Transverse colon (tissue), 4 donors: ENCODE measurements around the gene ZNF821. TPM values are rescaled to one million over a fixed set of nuclear protein-coding genes. Genes with fewer than 3 reads are reported as not detected.

Experiments
- DNase-seq: peaks from one replicate; pipeline ENCODE4 v3.0.0-alpha.2; 2019
- H3K27ac ChIP-seq, 4 donors: fragments of 200-600 bp; sonication (generic); 2 replicates each; pipeline ENCODE4 v1.5.1; 2016 to 2018; ENCODE audit warnings: inconsistent platforms in 4 of 4
- H3K27me3 ChIP-seq: fragments of 200-600 bp; sonication (generic); 2 replicates; pipeline ENCODE4 v1.5.1; 2017; ENCODE audit warnings: inconsistent platforms
- H3K36me3 ChIP-seq, 4 donors: fragments of 200-600 bp; sonication (generic); 2 replicates each; pipeline ENCODE4 v1.5.1; 2017 to 2019; ENCODE audit warnings: inconsistent platforms in 4 of 4
- H3K4me1 ChIP-seq, 4 donors: fragments of 200-600 bp; sonication (generic); 2 replicates each; pipeline ENCODE4 v1.5.1; 2017 to 2020; ENCODE audit warnings: inconsistent platforms in 4 of 4
- H3K4me3 ChIP-seq, 4 donors: fragments of 200-600 bp; sonication (generic); 1 replicate in 1 of 4; 2 replicates in 3 of 4; pipeline versions ENCODE4 v1.5.1 to v1.6.1; 2017 to 2019; ENCODE audit warnings: inconsistent platforms in 4 of 4
- H3K9me3 ChIP-seq, 2 donors: fragments of 200-600 bp; sonication (generic); 2 replicates each; pipeline ENCODE4 v1.5.1; 2017 to 2019; ENCODE audit warnings: inconsistent platforms in 2 of 2
- EP300 ChIP-seq: sonication (generic); formaldehyde crosslinking; IDR thresholded peaks from one replicate; pipeline ENCODE4 v1.6.1; 2017; ENCODE audit warnings: antibody characterized with exemption, low read depth
- POLR2A ChIP-seq: fragments of 450-650 bp; IDR thresholded peaks from one replicate; pipeline ENCODE4 v1.6.1; 2016; ENCODE audit warnings: antibody characterized with exemption, mild to moderate bottlenecking, moderate library complexity
- POLR2AphosphoS5 ChIP-seq, 3 donors: sonication (generic); formaldehyde crosslinking; IDR thresholded peaks; one replicate each; pipeline ENCODE4 v1.6.1; 2016; ENCODE audit warnings: antibody characterized with exemption in 3 of 3
- WGBS, 2 donors: methylation state at CpG; one replicate each; pipeline ENCODE4 v1.1.5; 2018; ENCODE audit warnings: low coverage in 1 of 2; 5-methylcytosine and 5-hydroxymethylcytosine counted together
- in situ Hi-C, 4 donors: fragments of 200-750 bp; cut with MboI; loops; one replicate each; pipeline versions ENCODE4 v1.15.0 to v1.15.1; 2017; ENCODE audit warnings: low sequenced_read_pairs in 3 of 4, low pct_ligation_motif_present in 1 of 4, low pct_unique_long_range_greater_than_20kb in 1 of 4
- intact Hi-C: fragments of 100-400 bp; cut with DNase I; formaldehyde crosslinking; loops from one replicate; pipeline ENCODE4 v1.15.1; 2023; ENCODE audit warnings: low total_unique reads
- total RNA-seq, 4 donors: library from RNA; depleted of rRNA; stranded (reverse); fragments of >200 nt; gene quantifications; one replicate each; pipeline ENCODE4 v1.1.0, GENCODE V29; 2016
- TF ChIP-seq, protein P1 (sequence below), 5 experiments: fragments of 200-600 bp in 3 of 5; fragments of 450-650 bp in 2 of 5; sonication (generic) in 3 of 5; IDR thresholded peaks; 1 replicate in 2 of 5; 2 replicates in 3 of 5; pipeline ENCODE4 v1.5.1; 2016 to 2017; ENCODE audit warnings: antibody characterized with exemption in 5 of 5, inconsistent platforms in 3 of 5, mild to moderate bottlenecking in 2 of 5, moderate library complexity in 1 of 5

The ZNF821 gene
- total RNA-seq, 4 donors from 2014 or later: 9.4 to 31.6 (median 13.6) TPM

DNA sequence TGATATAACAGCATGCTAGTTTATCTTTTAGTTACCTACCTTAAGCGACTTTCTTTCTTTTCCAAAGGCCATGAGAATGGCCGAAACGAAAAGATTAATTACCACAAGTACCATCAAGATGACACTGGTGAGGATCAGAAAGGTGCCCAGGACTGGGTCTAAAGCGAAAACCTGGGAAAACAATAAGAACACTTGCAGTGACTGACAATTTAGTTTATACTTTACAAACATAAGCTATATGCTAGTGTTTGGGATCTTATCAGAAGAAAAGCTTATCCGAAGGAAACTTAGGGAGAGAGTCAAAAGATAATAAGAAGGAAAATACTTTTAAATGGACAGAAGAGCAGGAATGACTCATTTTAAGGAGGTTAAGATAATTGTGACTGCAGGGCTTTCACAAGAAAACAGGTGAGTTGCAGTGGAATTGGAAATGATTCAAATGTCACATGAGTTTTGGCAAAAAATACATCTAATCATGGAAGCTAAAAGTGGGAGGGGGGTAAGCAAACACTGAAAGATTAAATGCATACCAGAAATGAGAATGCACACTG lies 46.1 kb upstream of the ZNF821 start:
- intact Hi-C loops: no loop called here
- Histone ChIP-seq H3K36me3 (peaks cover 0 to 38% (median 10%) of the 10 kb centered on the region in 4 donors), H3K9me3 (no peaks in the 10 kb centered on the region), H3K4me3 (no peak overlapping the region), H3K27ac (peak overlapping the region; percentile 65 to 75 (median 73)), H3K4me1 (peaks cover 19 to 56% (median 34%) of the 10 kb centered on the region in 4 donors), H3K27me3 (no peaks in the 10 kb centered on the region)
- in situ Hi-C loops: no loop called here
- 90 to 95% methylated on average over 5 of the region's 5 CpGs for WGBS, 2 donors
- TF ChIP-seq, protein P1, sequence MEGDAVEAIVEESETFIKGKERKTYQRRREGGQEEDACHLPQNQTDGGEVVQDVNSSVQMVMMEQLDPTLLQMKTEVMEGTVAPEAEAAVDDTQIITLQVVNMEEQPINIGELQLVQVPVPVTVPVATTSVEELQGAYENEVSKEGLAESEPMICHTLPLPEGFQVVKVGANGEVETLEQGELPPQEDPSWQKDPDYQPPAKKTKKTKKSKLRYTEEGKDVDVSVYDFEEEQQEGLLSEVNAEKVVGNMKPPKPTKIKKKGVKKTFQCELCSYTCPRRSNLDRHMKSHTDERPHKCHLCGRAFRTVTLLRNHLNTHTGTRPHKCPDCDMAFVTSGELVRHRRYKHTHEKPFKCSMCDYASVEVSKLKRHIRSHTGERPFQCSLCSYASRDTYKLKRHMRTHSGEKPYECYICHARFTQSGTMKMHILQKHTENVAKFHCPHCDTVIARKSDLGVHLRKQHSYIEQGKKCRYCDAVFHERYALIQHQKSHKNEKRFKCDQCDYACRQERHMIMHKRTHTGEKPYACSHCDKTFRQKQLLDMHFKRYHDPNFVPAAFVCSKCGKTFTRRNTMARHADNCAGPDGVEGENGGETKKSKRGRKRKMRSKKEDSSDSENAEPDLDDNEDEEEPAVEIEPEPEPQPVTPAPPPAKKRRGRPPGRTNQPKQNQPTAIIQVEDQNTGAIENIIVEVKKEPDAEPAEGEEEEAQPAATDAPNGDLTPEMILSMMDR (IDR thresholded peaks at IDR 0.05): no peak
- TF ChIP-seq EP300 (no peak), POLR2AphosphoS5 (IDR thresholded peaks at IDR 0.05) (no peak), POLR2A (no peak)
- no peak for DNase-seq

DNA sequence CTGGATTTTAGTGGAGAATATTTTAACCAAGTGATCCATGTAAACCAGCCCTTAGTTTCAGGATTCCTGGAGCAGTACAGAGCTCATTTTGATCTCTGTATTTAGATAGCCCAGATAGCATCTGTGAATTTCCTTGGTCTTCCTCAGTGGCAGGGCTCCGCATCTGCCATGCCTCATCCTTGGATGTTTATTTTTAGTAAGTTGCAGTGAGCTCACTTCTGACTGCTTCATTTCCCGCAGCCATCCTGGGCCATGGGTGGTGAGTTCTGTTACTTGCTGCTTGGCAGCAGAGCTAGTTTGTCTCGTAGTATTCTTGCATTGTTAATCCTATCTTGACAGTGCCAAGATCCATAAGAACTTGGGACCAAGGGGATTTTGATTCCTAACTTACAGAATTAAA lies 45.1 kb upstream of the ZNF821 start:
- Histone ChIP-seq H3K4me3 (no peak overlapping the region), H3K4me1 (peaks cover 19 to 56% (median 34%) of the 10 kb centered on the region in 4 donors), H3K36me3 (peaks cover 0 to 47% (median 11%) of the 10 kb centered on the region in 4 donors), H3K27me3 (no peaks in the 10 kb centered on the region), H3K27ac (peak overlapping the region; percentile 65 to 75 (median 73)), H3K9me3 (no peaks in the 10 kb centered on the region)
- TF ChIP-seq POLR2AphosphoS5 (IDR thresholded peaks at IDR 0.05) (peak; percentile 33 to 39 (median 34)), EP300 (no peak)
- 64 to 80% methylated on average over 1 to 3 of the region's 3 CpGs for WGBS, 2 donors
- intact Hi-C loops: no loop called here
- in situ Hi-C loops: no loop called here
- DNase-seq: peak; percentile 26

DNA sequence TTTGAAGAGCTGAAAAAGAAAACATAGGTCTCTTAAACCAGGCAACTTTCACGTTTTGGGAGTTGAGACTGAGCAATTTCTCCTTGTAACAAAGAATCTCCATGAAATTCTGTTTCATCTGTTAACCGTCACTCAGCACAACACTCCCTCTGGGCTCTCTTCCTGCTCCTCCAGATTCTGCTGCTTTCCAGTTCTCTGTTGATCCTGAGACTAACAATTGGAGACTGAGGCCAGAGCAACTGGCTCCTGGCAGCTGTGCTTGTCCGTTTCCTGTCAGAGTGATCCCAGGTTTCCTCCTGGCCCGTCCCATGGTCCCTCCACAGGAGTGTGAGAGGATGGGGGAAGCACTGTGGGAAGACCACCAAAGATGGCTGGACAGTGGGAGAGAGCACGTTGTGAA lies 43.8 kb upstream of the ZNF821 start:
- peaks cover 0 to 60% (median 17%) of the 10 kb centered on the region in 4 donors for H3K36me3 ChIP-seq
- WGBS, 2 donors: 38 to 48% methylated on average over 4 to 5 of the region's 5 CpGs

DNA sequence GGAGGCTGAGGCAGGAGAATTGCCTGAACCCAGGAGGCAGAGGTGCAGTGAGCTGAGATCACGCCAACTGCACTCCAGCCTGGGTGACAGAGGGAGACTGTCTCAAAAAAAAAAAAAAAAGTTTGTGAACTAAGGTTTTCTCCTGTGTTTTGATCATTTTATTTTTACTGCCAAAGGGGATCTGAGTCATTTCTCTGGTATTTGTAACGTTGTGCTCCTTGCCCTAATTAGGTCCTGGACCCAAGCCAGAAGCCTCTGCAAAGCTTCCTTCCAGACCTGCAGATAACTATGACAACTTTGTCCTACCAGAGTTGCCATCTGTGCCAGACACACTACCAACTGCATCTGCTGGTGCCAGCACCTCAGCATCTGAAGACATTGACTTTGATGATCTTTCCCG lies 43.4 kb upstream of the ZNF821 start:
- Histone ChIP-seq H3K27ac (peak overlapping the region; percentile 65 to 75 (median 73)), H3K4me1 (peaks cover 19 to 56% (median 34%) of the 10 kb centered on the region in 4 donors), H3K4me3 (no peak overlapping the region), H3K36me3 (peaks cover 0 to 64% (median 19%) of the 10 kb centered on the region in 4 donors), H3K9me3 (no peaks in the 10 kb centered on the region), H3K27me3 (no peaks in the 10 kb centered on the region)
- TF ChIP-seq POLR2AphosphoS5 (IDR thresholded peaks at IDR 0.05): peak in 2 of 3 donors; percentile 56 to 58
- no peak for TF ChIP-seq EP300
- WGBS, 2 donors: 24 to 30% methylated on average over 3 of the region's 3 CpGs
- intact Hi-C loops (no loop called here), in situ Hi-C loops (no loop called here)
- peak; percentile 81 for DNase-seq

More for the DNA sequence above, 43.8 kb upstream of the ZNF821 start:
- DNase-seq: no peak
- peaks cover 19 to 56% (median 34%) of the 10 kb centered on the region in 4 donors for H3K4me1 ChIP-seq
- peak overlapping the region; percentile 65 to 75 (median 73) for H3K27ac ChIP-seq
- H3K9me3 ChIP-seq: no peaks in the 10 kb centered on the region
- TF ChIP-seq POLR2A: no peak
- TF ChIP-seq, protein P1 (IDR thresholded peaks at IDR 0.05): no peak
- TF ChIP-seq POLR2AphosphoS5 (IDR thresholded peaks at IDR 0.05): no peak
- TF ChIP-seq EP300: no peak
- in situ Hi-C loops (no loop called here), intact Hi-C loops (no loop called here)
- H3K4me3 ChIP-seq: no peak overlapping the region
- no peaks in the 10 kb centered on the region for H3K27me3 ChIP-seq

DNA sequence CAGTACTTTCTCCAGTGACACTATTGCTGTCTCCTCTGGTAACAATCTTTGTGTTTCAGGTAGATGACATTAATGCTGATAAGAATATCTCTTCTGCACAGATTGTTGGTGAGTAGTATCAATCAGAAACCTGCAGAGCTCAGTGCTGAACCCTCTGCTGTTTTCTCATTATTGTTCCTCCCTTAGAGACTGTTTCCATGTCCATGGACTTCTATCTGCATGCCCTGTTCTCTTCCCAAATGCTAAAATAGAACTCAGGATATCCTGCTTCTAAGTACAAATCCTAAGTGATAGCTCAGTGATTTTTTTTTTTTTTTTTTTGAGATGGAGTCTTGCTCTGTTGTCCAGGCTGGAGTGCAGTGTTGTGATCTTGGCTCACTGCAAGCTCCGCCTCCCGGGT lies 40.7 kb upstream of the ZNF821 start:
- intact Hi-C loops: no loop called here
- in situ Hi-C loops: no loop called here
- Histone ChIP-seq H3K27ac (no peak overlapping the region), H3K27me3 (no peaks in the 10 kb centered on the region), H3K4me3 (no peak overlapping the region), H3K36me3 (peaks cover 0 to 90% (median 30%) of the 10 kb centered on the region in 4 donors), H3K9me3 (no peaks in the 10 kb centered on the region), H3K4me1 (peaks cover 17 to 37% (median 25%) of the 10 kb centered on the region in 4 donors)
- DNase-seq: no peak
- 95% methylated on average over 2 of the region's 2 CpGs; no CpG with 5 or more reads in 1 of the 2 donors for WGBS, 2 donors
- TF ChIP-seq, protein P1 (IDR thresholded peaks at IDR 0.05): no peak
- TF ChIP-seq POLR2AphosphoS5 (IDR thresholded peaks at IDR 0.05) (no peak), EP300 (no peak), POLR2A (no peak)
